Activated naive CD8-positive, alpha-beta T cell treated with anti-CD3 and anti-CD28 coated beads, Interleukin-2, amount 50 U/mL, for 24 hours (primary cell): ENCODE results near the gene TRIOBP.

ENCODE experiments used
- ATAC-seq: fragments of 150-1000 bp; cut with Tn5 transposase; one replicate; pipeline ENCODE4 v1.10.0; 2021
- DNase-seq: peaks from one replicate; pipeline ENCODE4 v3.0.0; 2021
- H3K27ac Mint-ChIP-seq: one replicate; pipeline ENCODE4 v1.8.0; 2021; ENCODE audit warnings: mild to moderate bottlenecking, mixed read lengths
- H3K27me3 Mint-ChIP-seq: one replicate; pipeline ENCODE4 v1.8.0; 2021; ENCODE audit warnings: mixed read lengths
- H3K36me3 Mint-ChIP-seq: one replicate; pipeline ENCODE4 v1.8.0; 2021; ENCODE audit warnings: low read depth, mixed read lengths
- H3K4me1 Mint-ChIP-seq: one replicate; pipeline ENCODE4 v1.8.0; 2021; ENCODE audit warnings: mixed read lengths
- H3K4me3 Mint-ChIP-seq: one replicate; pipeline ENCODE4 v1.8.0; 2021; ENCODE audit warnings: mild to moderate bottlenecking, moderate library complexity, mixed read lengths
- H3K9me3 Mint-ChIP-seq: one replicate; pipeline ENCODE4 v1.8.0; 2021; ENCODE audit warnings: mixed read lengths

Gene TRIOBP

GRCh38 chr22:37823134-37823985, 126.5 kb downstream of the TRIOBP start, which contains the start of gene GALR3:
GALR3 (plus strand) TSS chr22:37823382; CDS start chr22:37823407, 25 bp downstream.
- H3K27me3 Mint-ChIP-seq: peaks cover 38% of the 10 kb centered on the region
- ATAC-seq: no peak

GRCh38 chr22:37824674-37825641, 128.1 kb downstream of the TRIOBP start:
- Mint-ChIP-seq H3K36me3 (peaks cover 6% of the 10 kb centered on the region), H3K4me3 (no peak overlapping the region), H3K9me3 (no peaks in the 10 kb centered on the region), H3K27me3 (peaks cover 29% of the 10 kb centered on the region), H3K4me1 (peaks cover 3% of the 10 kb centered on the region), H3K27ac (no peak overlapping the region)
- DNase-seq (peak; percentile 14), ATAC-seq (peak; percentile 60)

More at GRCh38 chr22:37823134-37823985, 126.5 kb downstream of the TRIOBP start, which contains the start of gene GALR3:
- no peak within 1 kb of the TSS for H3K27ac Mint-ChIP-seq
- H3K4me3 Mint-ChIP-seq: peak within 1 kb of the TSS; percentile 40
- DNase-seq: no peak
- peaks cover 3% of the 10 kb centered on the region for H3K36me3 Mint-ChIP-seq
- no peaks in the 10 kb centered on the region for H3K9me3 Mint-ChIP-seq
- peaks cover 7% of the 10 kb centered on the region for H3K4me1 Mint-ChIP-seq
